Measurements from ENCODE around the gene UTP4.

Gene UTP4

DNA sequence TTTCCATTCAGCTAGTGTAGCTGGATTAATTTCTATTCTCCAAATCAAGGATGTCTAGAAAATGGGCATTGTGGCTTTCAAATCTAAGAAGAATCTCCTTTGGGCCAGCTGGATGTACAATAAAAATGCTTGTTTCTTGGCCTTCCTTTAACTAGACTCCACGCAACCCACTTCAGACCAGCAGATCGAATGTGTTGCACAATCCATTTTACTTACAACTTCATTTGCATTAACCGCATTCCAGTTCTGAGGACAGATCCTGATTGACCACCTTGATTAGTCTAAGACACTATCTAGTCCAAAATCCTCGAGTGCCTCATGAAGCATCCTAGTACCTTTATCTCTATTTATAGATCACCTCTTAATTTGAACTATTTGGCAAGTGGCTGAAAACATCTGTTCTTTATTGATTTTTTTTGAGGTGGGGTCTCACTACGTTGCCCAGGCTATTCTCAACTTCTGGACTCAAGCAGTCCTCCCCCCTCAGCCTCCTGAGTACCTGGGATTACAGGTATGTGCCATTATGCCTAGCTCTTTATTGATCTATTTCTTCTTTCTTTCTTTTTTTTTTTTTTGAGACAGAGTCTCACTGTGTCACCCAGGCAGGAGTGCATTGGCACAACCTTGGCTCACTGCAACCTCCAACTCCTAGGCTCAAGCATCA is 47.3 kb upstream of the UTP4 start:
- no peak overlapping the region for H3K4me2 ChIP-seq (ENCODE audit: low read length)
- H3K9me2 ChIP-seq (replicated peaks; ENCODE audit: control insufficient read depth, low read length): no peaks in the 10 kb centered on the region
- no peaks in the 10 kb centered on the region for H3K36me3 ChIP-seq (ENCODE audit: control insufficient read depth, low read length)
- TF ChIP-seq, protein P1, sequence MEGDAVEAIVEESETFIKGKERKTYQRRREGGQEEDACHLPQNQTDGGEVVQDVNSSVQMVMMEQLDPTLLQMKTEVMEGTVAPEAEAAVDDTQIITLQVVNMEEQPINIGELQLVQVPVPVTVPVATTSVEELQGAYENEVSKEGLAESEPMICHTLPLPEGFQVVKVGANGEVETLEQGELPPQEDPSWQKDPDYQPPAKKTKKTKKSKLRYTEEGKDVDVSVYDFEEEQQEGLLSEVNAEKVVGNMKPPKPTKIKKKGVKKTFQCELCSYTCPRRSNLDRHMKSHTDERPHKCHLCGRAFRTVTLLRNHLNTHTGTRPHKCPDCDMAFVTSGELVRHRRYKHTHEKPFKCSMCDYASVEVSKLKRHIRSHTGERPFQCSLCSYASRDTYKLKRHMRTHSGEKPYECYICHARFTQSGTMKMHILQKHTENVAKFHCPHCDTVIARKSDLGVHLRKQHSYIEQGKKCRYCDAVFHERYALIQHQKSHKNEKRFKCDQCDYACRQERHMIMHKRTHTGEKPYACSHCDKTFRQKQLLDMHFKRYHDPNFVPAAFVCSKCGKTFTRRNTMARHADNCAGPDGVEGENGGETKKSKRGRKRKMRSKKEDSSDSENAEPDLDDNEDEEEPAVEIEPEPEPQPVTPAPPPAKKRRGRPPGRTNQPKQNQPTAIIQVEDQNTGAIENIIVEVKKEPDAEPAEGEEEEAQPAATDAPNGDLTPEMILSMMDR (IDR thresholded peaks at IDR 0.05; ENCODE audit: low read depth, low read length, poor library complexity, severe bottlenecking): no peak
- TF ChIP-seq EZH2phosphoT487 (IDR thresholded peaks at IDR 0.05; ENCODE audit: borderline replicate concordance, low read length): no peak
- H3K9me3 ChIP-seq (ENCODE audit: control insufficient read depth, insufficient read depth, low read length): no peaks in the 10 kb centered on the region
- no peak overlapping the region for H3K4me3 ChIP-seq (ENCODE audit: low read length)
- H3K4me1 ChIP-seq (ENCODE audit: control insufficient read depth, low read length): no peaks in the 10 kb centered on the region
- H3F3A ChIP-seq (ENCODE audit: control insufficient read depth, insufficient read depth): no peaks in the 10 kb centered on the region
- H3K27me3 ChIP-seq (ENCODE audit: control insufficient read depth, low read length): no peaks in the 10 kb centered on the region
- no peak overlapping the region for H3K27ac ChIP-seq (ENCODE audit: low read depth, low read length)
- H4K20me1 ChIP-seq (ENCODE audit: control insufficient read depth, insufficient read depth, low read depth, low read length): no peaks in the 10 kb centered on the region
- H3K79me2 ChIP-seq (ENCODE audit: control insufficient read depth, low read length): no peaks in the 10 kb centered on the region

DNA sequence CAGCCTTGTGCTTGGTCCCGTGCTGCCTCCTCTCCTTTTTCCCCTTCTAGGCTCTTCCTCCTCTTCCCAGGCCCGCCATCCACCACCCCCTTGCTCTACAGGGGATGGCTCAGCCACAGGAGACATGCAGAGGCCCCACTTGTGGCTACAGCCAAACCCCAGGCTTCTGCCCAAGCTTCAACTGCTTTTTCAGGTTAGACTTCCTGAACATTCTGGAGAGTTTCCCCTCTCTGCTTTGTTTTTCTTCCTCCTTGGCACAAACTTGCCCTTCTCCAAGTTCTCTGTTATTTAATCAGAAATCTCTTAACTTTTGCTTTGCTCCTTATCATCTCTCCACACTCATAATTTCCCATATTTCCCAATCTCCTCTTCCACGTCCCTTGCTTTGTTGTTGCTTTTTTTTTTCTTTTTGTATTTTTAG is 45.3 kb upstream of the UTP4 start:
- H3F3A ChIP-seq (ENCODE audit: control insufficient read depth, insufficient read depth): no peaks in the 10 kb centered on the region
- H3K9me2 ChIP-seq (replicated peaks; ENCODE audit: control insufficient read depth, low read length): no peaks in the 10 kb centered on the region
- no peaks in the 10 kb centered on the region for H3K36me3 ChIP-seq (ENCODE audit: control insufficient read depth, low read length)
- no peak overlapping the region for H3K4me3 ChIP-seq (ENCODE audit: low read length)
- no peaks in the 10 kb centered on the region for H3K9me3 ChIP-seq (ENCODE audit: control insufficient read depth, insufficient read depth, low read length)
- no peak overlapping the region for H3K4me2 ChIP-seq (ENCODE audit: low read length)
- no peaks in the 10 kb centered on the region for H3K79me2 ChIP-seq (ENCODE audit: control insufficient read depth, low read length)
- no peaks in the 10 kb centered on the region for H3K27me3 ChIP-seq (ENCODE audit: control insufficient read depth, low read length)
- TF ChIP-seq, protein P1 (IDR thresholded peaks at IDR 0.05; ENCODE audit: low read depth, low read length, poor library complexity, severe bottlenecking): no peak
- no peak for TF ChIP-seq EZH2phosphoT487 (IDR thresholded peaks at IDR 0.05; ENCODE audit: borderline replicate concordance, low read length)
- H3K4me1 ChIP-seq (ENCODE audit: control insufficient read depth, low read length): no peaks in the 10 kb centered on the region
- H4K20me1 ChIP-seq (ENCODE audit: control insufficient read depth, insufficient read depth, low read depth, low read length): no peaks in the 10 kb centered on the region
- no peak overlapping the region for H3K27ac ChIP-seq (ENCODE audit: low read depth, low read length)

DNA sequence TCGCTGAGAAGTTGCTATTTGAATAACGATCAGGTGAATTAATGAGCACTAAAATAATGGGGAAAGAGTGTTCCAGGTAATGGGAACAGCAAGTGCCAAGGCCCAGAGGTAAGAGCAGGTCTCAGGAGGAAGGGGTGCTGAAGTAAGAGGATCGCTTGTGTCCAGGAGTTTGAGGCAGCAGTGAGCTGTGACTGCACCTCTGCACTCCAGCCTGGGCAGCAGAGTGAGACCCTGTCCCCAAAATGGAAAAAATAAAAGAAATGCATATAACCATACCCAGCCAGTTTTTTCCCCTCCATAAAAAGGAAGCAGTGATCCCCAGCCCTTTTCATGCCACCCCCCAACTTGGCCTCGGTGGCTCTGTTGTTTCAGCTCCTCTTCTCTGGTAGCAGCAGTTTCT is 43.8 kb upstream of the UTP4 start:
- Histone ChIP-seq H3K27me3 (ENCODE audit: control insufficient read depth, low read length) (no peaks in the 10 kb centered on the region), H3K4me1 (ENCODE audit: control insufficient read depth, low read length) (no peaks in the 10 kb centered on the region), H3K27ac (ENCODE audit: low read depth, low read length) (no peak overlapping the region), H3K4me3 (ENCODE audit: low read length) (no peak overlapping the region), H3K79me2 (ENCODE audit: control insufficient read depth, low read length) (no peaks in the 10 kb centered on the region), H3K4me2 (ENCODE audit: low read length) (no peak overlapping the region), H3K36me3 (ENCODE audit: control insufficient read depth, low read length) (no peaks in the 10 kb centered on the region), H3K9me2 (replicated peaks; ENCODE audit: control insufficient read depth, low read length) (no peaks in the 10 kb centered on the region), H3F3A (ENCODE audit: control insufficient read depth, insufficient read depth) (no peaks in the 10 kb centered on the region), H4K20me1 (ENCODE audit: control insufficient read depth, insufficient read depth, low read depth, low read length) (no peaks in the 10 kb centered on the region), H3K9me3 (ENCODE audit: control insufficient read depth, insufficient read depth, low read length) (no peaks in the 10 kb centered on the region)
- TF ChIP-seq, protein P1 (IDR thresholded peaks at IDR 0.05; ENCODE audit: low read depth, low read length, poor library complexity, severe bottlenecking): no peak
- no peak for TF ChIP-seq EZH2phosphoT487 (IDR thresholded peaks at IDR 0.05; ENCODE audit: borderline replicate concordance, low read length)
